Stimulated activated CD4-positive, alpha-beta T cell treated with anti-CD3 and anti-CD28 coated beads, Interleukin-2, amount 100 ng/mL, for 48 hours (primary cell): Measurements from ENCODE around the gene FAF1.
"Not testable (repeated sequence)": the region's sequence is repeated elsewhere in the genome, so short reads cannot be mapped to it uniquely, and the experiment has no call there.

Experiments used
- DNase-seq, 2 donors: peaks; one replicate each; pipeline ENCODE4 v3.0.0-alpha.2; 2020

The FAF1 gene

GRCh38 chr1:50833216-50833615 lies 126.9 kb downstream of the FAF1 start:
- no peak for DNase-seq

DNA sequence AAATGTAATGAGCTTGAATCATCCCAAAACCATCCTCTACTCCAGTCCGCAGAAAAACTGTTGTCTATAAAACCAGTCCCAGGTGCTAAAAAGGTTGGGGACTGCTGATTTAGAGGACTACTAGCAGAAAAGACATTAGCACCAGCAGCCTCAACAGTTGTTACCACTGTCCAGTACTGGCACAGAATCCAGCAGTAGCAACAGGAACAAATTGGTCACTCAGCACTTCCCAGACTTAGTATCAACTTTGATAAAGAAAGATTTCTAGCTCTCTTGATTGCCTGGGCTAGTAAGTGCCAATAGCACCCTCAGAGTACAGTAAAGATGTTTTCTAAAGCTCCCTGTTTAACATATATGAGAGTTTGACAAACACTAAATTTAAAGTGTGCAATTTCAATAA lies 127.9 kb downstream of the FAF1 start:
- no peak for DNase-seq

DNA sequence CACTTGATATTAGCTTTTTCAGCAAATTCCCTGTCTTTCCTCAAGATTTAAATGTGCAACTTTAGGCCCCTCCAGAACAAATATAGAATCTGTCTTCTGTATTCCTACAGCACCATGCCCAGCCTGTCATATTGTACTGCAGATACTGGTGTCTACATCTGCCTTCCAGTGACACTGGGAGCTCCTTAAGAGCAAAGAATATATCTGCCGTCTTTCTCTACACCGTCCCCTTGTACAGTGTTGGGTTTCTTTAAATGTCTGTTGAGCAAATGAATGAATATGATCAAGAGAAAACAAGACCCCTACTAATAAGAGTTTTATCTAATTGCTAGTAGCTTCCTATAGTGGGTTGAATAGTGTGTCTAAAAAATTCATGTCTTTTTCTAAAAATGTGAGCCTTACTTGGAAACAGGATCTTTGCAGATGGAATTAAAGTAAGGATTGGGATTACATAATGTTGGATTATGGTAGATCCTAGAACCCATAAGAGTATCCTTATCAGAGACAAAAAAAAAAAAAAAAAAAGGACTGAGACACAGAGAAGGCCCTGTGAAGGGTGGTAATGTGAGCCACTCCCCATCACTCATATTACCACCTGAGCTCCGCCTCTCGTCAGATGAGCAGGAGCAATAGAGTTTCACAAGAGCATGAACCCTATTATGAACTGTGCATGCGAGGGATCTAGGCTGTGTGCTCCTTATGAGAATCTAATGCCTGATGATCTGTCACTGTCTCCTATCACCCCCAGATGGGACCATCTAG lies 128.6 kb downstream of the FAF1 start:
- DNase-seq, result no peak

DNA sequence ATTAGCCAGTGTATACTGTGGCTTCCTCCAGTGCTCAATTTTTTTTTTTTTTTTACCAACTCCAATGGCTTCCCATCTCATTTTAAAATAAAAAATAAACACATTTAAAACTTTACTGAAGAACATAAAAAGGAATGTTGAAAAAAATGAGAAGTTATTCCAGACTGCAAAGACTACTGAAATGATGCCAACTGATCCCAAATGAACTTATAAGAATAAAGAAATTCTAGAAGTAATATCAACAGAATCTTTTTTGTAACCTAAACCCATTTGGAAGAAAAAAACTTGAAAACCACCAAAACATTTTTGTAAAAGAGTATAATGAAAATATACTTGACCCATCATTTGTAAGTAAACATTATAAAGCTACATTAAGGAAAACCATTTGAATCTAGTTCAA lies 129.4 kb downstream of the FAF1 start:
- DNase-seq, result no peak

GRCh38 chr1:50829014-50829958 lies 130.8 kb downstream of the FAF1 start:
- DNase-seq, result no peak

DNA sequence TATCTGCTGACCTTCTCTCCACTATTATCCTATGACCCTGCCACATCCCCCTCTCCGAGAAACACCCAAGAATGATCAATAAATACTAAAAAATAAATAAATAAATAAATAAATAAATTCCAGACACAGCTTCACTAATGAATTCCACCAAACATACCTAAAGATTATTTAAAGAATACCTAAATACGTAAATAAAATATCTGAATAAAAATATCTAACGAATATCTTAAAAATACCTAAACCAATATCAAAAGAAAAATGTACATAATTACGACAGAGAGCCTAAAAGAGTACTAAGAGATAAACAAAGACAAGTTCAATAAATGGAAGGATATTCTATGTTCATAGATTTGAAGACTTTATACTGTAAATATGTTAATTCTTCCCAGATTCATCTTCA lies 132.5 kb downstream of the FAF1 start:
- no peak for DNase-seq

GRCh38 chr1:50826792-50827191 lies 133.3 kb downstream of the FAF1 start:
- not testable (repeated sequence) for DNase-seq

DNA sequence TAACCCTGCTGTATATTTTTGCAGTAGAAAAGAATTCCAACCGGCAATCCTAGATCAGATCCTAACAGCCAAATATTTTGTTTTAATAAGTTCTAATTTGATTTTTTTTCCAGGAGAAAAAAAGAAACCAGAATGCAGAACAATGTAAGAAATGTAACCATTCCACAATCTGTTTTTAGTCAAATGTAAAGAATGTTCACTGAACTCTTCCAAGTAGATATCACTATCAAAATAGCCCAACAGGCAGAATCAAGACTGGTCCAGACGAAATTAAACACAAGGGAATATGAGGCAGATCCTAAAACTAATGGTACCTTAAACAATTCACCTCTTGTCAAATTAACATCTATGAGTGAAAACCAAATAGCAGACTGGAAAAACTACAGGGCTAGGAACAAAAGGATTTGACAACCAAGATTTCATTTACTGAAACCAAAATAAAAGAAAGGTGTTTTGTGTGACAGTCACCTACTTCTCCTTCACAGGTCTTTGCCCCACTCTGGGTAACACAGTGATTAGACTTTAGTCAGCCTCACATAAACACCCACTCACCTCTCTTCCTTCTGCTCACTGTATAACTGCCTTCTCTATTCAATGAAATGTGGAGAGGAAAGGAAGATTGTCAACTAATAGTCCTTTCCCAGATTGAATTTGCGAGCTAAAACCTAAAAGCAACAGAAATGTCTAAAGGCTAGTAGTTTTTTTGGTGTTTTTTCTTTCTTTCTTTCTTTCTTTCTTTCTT lies 137.9 kb downstream of the FAF1 start:
- no peak for DNase-seq

- DNase-seq, result no peak
Measured at GRCh38 chr1:50820545-50820944, 139.5 kb downstream of the FAF1 start.

GRCh38 chr1:50812346-50812745 lies 147.7 kb downstream of the FAF1 start:
- DNase-seq, result no peak

- no peak for DNase-seq
Measured at GRCh38 chr1:50808296-50808695, 151.8 kb downstream of the FAF1 start.

DNA sequence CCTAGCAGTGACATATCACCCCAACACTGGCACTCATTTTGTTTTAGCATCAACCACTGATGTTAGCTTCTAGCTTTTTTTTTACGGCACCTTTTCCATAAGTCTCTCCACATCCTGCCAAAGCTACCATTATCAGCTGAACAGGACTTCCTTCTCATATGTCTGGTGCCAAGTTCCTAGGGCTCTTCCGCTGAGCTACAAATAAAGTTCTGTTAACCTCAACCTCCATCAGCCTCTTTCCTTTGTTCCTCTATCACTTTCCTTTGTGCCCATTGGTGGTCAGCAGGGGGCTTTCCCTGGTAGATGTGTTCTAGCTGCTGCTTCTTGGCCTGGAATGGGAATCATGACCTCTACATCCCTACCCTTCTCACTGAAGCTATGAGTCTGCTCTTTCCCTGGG lies 163.8 kb downstream of the FAF1 start:
- no peak for DNase-seq

DNA sequence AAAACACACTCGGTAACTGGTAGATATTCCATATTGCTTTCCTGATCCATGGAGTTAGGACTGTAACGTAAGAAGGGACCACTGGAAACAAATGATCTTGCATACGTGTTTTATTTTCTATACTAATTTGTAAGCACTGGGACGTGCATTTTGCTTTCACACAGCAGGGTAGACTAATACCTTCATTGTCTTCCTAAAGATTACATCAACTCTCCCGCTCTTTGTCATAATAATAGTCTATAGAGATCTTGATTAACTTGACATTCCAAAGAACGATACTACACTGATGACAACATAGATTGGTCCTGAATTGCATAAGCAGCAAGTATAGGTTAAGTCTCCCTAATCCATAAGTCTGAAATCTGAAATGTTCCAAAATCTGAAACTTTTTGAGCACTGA lies 166.5 kb downstream of the FAF1 start:
- no peak for DNase-seq

- DNase-seq, result no peak
Measured at GRCh38 chr1:50787266-50787665, 172.8 kb downstream of the FAF1 start.

DNA sequence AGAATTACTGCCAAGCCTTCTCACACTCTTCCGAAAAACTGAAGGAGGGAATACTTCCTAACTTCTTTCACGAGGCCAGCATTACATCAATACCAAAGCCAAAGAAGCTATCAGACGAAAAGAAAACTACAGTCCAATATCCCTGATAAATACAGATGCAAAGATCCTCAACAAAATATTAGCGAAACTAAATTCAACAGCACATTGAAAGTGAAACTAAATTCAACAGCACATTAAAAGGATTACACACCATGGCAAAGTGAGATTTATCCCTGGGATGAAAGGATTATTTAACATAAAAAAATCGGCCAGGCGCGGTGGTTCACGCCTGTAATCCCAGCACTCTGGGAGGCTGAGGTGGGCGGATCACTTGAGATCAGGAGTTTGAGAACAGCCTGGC lies 176.8 kb downstream of the FAF1 start:
- no peak for DNase-seq

DNA sequence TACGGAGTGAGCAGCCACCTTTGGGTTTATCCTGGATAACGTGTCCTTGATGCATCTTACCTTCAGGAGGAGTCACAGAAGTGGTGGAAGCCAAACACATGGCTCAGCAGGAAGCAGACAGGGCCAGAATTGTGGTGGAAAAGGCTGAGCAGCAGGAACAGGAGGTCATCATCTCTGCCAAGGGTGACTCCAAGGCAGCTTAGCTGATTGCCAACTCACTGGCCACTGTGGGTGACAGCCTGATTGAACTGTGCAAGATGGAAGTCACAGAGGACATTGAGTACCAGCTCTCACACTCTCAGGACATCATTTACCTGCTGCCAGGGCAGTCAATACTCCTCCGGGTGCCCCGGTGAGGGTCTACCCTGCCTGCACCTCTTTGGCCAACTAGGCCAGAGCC lies 179.3 kb downstream of the FAF1 start:
- DNase-seq, result no peak

GRCh38 chr1:50779801-50780200 lies 180.3 kb downstream of the FAF1 start:
- DNase-seq, result no peak

DNA sequence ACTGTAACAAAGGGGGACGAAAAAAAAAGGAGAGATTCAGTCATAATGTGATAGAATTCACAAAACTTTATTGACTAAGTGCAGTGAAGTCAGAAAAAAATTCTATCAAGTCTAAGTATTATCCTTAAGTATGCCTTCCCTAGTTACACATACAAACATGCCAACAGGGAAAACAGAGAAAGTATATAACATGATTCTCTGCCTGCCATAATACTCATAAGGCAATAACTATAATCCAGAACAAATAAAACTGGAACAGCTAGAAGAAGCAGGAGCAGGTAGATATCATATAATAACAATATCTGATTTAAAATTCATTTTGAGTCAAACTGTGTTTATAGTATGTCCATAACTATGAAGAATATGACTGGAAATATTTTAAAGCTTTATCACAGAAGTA lies 184.3 kb downstream of the FAF1 start:
- DNase-seq, result no peak

- no peak for DNase-seq
Measured at GRCh38 chr1:50774759-50775351, 185.2 kb downstream of the FAF1 start.

GRCh38 chr1:50766688-50767087 lies 193.4 kb downstream of the FAF1 start:
- no peak for DNase-seq

- DNase-seq, result not testable (repeated sequence)
Measured at GRCh38 chr1:50756543-50756942, 203.5 kb downstream of the FAF1 start.

GRCh38 chr1:50754764-50755163 lies 205.3 kb downstream of the FAF1 start:
- not testable (repeated sequence) for DNase-seq

DNA sequence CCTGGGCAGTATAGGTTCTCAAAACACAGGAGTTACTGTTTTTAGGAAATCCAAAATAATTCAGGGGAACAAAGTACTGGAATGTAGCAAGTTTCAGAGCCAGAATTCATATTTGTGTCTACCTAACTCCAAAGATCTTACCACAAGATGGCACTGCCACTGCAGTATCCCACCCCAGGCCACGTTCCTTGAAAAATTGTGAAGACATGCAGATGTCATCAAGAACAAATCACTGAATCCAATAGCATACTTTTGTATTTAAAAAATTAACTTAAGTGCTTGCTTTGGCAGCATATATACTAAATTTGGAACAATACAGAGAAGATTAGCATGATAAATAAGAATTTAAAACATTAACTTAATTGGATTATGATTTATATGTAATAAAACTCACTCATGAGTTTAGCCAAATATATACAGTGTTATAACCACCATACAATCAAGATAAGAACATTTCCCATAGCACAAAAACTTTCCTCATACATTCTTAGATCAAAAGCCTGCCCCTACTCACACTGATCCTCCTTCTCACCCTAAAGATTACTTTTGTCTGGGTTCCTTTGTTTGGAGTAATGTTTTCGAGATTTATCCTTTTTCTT lies 209.9 kb downstream of the FAF1 start:
- no peak for DNase-seq
